GM12864 (cell line): ENCODE data around the gene STAG1.

Experiments
- DNase-seq: peaks from one replicate; pipeline ENCODE4 v3.0.0-alpha.2; 2011; ENCODE audit warnings: low read depth
- H3K4me3 ChIP-seq: 2 replicates; pipeline ENCODE4 v1.5.1; 2011; ENCODE audit warnings: mild to moderate bottlenecking, low read depth, low read length, control low read depth
- CTCF ChIP-seq: IDR thresholded peaks from 2 replicates; pipeline ENCODE4 v1.5.1; 2011; ENCODE audit warnings: low read depth, mild to moderate bottlenecking, moderate library complexity, low read length, control low read depth, inconsistent platforms; ENCODE audit errors: missing control alignments

The STAG1 gene

GRCh38 chr3:136296960-136297359 lies 455.2 kb downstream of the STAG1 start:
- no peak for TF ChIP-seq CTCF
- no peak for DNase-seq
- H3K4me3 ChIP-seq = no peak overlapping the region

GRCh38 chr3:136294176-136294575 lies 458.0 kb downstream of the STAG1 start:
- H3K4me3 ChIP-seq = no peak overlapping the region
- no peak for DNase-seq
- TF ChIP-seq CTCF = no peak

- no peak overlapping the region for H3K4me3 ChIP-seq
- DNase-seq = no peak
- TF ChIP-seq CTCF = no peak
These were observed 458.9 kb downstream of the STAG1 start for GRCh38 chr3:136293279-136293678.

- no peak for DNase-seq
- no peak overlapping the region for H3K4me3 ChIP-seq
- no peak for TF ChIP-seq CTCF
These were observed 459.7 kb downstream of the STAG1 start for GRCh38 chr3:136292500-136292899.

GRCh38 chr3:136291302-136291701 lies 460.9 kb downstream of the STAG1 start:
- TF ChIP-seq CTCF = no peak
- H3K4me3 ChIP-seq = no peak overlapping the region
- no peak for DNase-seq
